Stromal cell of bone marrow (primary cell): ENCODE data around the gene ODF2.
"Not testable (repeated sequence)": the region's sequence is repeated elsewhere in the genome, so short reads cannot be mapped to it uniquely, and the experiment has no call there.

Source experiments
- DNase-seq: peaks from one replicate; pipeline ENCODE4 v3.0.0-alpha.2; 2012; ENCODE audit warnings: low read depth

ODF2 gene

DNA sequence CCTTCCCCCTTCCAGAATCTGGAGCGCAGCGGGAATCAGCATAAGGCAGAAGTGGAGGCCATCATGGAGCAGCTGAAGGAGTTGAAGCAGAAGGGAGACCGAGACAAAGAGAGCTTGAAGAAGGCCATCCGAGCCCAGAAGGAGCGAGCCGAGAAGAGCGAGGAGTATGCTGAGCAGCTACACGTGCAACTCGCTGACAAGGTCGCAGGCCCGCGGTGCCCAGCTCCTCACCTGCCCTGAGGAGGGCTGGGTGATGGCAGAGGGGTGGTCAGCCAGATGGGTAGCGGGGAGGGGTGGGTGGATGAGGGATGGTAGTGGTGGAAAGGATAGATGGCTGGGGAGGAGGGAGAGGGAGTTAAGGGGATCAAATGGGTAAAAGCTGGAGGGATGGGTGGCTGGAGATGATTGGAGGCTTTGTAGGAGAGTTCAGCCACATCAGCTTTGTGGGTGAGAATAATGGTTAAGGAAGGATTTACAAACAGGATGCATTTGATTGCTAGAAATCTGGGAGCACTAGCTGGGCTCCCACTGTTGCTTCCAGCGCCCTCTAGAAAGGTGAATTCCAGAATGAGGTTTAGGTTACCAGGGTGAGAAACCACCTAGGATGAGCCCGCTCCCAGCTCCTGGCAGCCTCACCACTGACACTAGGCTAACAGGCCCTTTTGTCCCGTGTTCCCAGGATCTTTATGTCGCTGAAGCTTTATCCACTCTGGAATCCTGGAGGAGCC lies 29.0 kb downstream of the ODF2 start:
- no peak for DNase-seq

DNA sequence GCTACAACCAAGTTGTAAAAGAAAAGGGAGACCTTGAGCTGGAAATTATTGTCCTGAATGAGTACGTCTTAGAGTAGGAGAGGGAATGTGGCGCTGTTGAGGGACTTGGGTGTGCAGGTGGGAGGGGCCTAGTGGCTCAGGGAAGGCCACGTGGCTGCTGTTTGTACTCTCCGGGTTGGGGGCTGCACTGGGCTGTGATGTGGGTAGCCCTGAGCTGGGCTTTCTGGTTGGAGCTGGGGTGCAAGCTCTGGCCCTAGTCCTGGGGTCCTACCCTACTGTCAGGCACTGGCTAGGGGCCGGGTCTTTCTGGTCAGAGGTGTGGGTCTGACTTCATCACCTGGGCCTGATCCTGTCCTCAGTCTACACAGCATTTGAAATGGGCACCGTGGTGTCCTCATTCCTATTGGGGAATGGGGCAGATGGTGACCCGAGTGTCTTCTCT lies 29.6 kb downstream of the ODF2 start:
- no peak for DNase-seq

DNA sequence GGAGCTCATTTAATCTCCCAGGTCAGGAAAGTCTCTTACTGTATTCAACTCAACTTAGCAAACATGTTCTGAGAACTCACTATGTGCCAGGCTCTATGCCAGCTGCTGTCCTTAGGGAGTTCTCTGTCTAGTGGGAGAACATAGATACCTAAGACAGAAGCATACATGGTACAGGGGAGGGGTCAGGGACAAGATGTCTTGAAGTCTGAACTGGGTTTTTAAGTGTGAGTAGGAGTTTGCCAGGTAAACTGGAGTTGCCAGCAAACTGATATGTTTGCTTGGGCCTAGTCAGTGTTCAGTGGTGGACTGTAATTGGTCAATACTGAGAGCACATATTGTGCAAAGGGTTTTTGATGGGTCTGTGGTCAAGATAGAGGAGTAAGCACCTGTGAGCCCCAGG lies 30.4 kb downstream of the ODF2 start:
- no peak for DNase-seq

DNA sequence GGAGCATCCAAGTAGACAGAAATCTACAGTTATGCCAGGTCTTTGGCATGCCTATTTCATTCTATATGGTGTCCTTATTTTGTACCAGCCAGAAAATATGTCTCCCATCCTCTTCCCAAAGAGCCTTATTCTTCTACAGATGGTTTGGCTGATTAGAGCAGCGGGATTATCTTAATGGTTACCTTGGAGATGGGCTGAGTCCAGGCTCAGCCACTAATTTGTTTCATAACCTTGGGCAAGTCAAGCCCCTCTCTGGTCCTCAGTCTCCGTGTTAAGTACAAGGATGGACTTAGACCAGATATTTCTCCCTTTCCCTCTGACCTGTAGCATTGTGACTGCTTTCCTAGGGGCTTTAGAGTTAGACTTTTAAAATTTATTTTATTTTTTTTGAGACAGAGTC lies 37.6 kb downstream of the ODF2 start:
- no peak for DNase-seq

DNA sequence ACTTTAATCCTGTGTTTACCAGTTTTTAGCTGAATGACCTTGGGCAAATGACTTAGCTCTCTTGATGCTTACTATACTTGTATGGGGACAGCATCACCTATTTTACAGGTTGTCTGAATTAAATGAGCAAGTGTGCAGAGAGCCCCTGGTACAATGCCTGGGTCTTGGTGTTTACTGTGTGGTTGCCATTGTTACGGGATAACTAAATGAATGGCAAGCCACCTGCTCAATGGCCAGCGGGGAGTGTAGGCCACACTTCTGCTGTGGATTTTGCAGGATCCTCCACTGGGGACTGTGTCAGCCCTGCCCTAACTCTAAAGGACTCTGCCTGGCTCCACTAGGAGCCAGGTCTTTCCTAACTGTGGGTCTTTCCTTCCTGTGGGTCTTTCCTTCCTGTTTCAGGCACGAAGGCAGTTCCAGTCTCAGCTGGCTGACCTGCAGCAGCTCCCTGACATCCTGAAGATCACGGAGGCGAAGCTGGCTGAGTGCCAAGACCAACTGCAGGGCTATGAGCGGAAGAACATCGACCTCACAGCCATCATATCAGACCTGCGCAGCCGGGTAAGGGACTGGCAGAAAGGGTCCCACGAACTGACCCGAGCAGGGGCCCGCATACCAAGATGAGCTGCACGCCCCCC lies 38.4 kb downstream of the ODF2 start:
- DNase-seq = no peak

DNA sequence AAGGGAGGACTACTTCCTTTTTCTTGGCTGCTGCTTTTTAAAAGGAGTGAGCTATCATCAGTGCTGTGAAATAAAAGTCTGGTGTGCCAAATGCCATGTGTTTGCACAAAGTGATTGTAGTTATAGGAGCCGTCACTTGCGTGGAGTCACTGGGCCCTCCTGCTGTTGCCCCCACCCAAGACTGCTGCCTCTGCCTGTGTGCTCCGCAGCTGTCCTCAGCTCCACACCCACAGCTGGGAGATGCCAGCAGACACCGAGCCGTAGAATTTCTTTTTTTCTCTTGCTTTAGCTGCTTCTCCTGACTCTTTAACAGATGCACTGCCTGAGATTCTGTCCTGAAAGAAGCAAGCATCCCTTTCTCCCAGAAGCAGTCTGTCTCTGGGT lies 38.9 kb downstream of the ODF2 start:
- DNase-seq = no peak

DNA sequence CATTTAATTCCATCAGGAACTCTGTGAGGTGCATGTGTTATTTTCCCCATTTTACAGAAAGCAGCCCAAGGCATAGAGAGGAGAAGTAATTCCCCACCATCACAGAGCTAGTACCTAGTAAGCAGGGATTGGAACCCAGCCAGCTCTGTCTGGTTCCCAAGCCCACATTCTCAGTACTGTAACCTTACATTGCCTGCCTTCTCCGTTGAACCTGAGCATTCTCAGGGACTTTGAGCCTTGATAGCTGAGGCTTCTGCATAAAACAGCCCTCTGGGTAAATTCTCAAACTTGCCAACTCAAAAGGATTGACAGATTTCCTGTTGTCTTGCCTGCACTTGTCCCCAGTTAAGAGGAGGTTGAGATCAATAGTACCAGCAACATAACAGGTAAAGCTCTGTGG lies 39.5 kb downstream of the ODF2 start:
- DNase-seq = no peak

DNA sequence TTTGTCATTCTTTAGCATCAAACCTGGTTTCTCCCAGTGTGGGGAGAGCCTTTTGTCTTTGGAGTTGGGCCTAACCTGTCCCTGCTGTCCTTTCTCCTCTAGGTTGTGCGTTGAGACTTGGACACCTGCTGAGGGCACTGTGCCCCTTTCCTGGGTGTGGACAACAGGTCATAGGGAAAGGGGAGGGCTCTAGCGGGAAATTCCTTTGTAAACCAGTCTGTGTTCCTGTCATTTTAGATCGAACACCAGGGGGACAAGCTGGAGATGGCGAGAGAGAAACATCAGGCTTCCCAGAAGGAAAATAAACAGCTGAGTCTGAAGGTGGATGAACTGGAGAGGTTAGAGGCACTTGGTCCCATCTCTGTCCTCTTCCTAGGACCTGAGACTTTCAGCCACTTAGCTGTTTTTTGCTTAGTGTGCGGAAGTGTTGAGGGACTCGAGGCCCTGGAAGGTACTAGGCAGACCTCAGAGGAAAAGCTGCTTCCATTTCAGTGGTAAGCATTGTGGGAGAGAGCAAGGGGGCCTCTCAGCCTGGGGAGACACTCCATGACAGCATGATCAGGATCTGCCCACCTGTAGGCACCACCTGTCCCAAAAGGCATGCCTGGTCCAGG lies 40.1 kb downstream of the ODF2 start:
- no peak for DNase-seq

DNA sequence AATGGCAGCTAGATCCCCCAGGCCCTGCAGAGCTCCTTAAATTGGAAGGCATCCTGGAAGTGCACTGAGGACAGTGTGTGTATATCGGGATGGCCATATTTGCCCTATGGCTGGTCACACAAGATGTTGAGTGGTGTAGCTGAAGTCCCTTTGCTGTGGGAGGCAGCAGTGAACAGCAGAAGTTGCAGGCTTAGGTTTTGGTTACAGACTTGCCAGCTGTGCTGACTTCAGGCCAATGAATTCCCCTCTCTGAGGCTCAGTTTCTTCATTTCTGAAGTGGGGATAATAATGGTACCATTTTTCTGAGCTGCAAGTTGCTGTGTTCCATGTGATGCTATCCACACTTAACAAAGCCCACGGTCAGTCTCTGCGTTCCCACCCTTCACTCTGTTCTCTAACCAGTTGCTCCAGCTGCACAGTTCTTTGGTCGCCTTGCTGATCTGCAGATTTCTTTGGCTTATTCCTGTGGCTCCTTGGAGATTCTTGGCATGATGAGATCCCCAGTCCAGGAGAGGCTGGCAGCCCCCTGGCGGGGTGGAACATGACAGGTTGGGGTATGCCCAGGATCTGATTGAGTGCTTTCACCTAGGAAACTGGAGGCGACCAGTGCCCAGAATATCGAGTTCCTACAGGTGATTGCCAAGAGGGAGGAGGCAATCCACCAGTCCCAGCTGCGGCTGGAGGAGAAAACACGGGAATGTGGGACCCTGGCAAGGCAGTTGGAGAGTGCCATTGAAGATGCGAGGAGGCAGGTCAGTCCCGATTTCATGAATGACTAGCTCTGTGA lies 42.2 kb downstream of the ODF2 start:
- DNase-seq = no peak

DNA sequence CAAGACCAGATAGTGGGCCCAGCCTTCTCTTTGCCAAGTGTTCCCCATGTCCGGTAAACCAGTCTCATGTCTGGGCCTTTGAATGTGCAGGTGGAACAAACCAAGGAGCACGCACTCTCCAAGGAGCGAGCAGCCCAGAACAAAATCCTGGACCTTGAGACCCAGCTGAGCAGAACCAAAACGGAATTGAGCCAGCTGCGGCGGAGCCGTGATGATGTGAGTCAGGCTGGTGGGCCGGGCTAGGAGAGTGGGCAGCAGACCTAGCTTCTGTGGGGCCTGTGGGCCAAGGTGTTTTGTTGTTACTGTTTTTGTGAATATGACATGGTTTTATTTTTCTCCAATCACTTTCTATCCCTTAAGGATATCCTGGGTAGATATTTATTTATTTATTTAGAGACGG lies 43.1 kb downstream of the ODF2 start:
- no peak for DNase-seq

DNA sequence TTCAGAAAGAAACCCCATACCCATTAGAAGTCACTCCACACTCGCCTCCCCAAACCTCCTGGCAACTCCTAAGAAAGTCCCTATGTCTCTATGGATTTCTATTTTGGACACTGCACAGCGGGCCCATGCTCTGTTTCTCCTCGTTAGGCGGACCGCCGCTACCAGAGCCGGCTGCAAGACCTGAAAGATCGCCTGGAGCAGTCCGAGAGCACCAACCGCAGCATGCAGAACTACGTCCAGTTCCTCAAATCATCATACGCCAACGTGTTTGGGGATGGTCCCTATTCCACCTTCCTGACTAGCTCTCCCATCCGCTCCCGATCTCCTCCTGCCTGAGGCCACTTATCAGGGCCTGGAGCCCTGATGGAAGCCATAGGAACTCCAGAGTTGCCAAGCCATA lies 44.1 kb downstream of the ODF2 start:
- DNase-seq = no peak

DNA sequence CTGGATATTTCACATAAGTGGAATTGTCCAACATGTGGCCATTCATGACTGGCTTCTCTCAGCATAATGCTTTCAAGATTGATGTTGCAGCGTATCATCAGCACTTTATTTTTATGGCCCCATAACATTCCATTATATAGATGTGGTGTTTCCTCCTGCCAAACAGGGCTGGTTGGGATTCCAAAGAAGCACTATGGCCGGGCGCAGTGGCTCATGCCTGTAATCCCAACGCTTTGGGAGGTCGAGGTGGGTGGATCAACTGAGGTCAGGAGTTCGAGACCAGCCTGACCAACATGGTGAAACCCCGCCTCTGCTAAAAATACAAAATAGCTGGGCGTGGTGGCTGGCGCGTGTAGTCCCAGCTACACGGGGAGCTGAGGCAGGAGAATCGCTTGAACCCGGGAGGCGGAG lies 47.6 kb downstream of the ODF2 start:
- DNase-seq = not testable (repeated sequence)

DNA sequence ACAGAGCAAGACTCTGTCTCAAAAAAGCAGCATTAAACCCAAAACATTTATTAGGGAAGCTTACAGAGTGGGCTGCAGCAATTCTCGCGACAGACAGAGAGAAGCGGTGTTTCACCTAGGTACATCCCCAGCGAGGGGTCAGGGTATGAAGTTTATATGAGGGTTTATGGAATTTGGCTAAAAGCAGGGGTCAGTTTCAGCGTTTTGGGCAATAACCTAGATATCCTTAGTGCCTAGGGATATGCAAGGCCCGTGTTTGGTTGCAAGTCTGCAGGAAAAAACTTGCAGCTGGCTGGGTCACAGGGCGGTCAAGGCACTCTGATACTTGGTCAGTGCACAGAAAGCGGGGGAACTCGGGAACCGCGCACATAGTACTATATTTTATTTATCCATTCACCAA lies 48.1 kb downstream of the ODF2 start:
- DNase-seq = no peak

DNA sequence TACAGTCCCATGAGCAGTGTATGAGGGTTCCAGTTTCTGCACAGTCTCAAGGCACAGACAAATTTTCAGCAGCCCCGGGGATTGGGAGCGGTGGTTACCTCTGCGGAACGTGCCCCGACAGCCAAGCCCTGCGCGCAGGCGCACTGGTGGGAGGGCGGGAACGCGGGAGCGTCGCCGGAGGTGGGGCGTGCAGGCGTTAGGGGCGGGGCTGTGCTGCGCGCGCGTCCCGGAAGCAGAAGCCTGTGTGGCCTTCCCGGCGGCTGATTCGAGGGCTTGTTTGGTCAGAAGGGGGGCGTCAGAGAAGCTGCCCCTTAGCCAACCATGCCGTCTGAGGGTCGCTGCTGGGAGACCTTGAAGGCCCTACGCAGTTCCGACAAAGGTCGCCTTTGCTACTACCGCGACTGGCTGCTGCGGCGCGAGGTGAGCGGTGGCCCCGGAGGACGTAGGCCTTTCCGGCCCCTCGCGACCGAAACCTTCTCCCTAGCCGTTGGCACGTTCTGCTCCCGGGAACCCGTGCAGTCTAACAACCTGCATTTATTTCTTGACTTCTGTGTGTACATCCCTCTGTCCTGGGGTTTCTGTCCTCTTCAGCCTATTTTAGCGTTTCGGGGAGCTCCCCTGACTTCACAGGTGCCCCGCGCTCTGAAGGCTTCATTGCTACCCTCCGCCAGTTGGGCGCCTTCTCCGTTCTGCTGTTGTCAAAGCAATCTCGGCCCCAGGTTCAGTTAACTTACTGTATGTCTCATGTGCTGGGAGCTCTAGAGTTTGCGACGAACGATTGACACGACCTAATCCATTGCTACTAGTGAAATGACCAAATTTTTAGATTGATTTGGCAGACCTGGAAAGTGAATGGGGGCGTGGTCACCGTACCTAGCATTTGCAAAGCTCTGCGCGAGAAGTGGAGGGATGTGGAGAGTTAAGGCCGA lies 48.9 kb downstream of the ODF2 start, which contains the start of gene GLE1:
GLE1 (plus strand) TSS at position 235 of the 929 bp plus-strand sequence; CDS start at position 322, 87 bp downstream.
- peak; percentile 76 for DNase-seq

DNA sequence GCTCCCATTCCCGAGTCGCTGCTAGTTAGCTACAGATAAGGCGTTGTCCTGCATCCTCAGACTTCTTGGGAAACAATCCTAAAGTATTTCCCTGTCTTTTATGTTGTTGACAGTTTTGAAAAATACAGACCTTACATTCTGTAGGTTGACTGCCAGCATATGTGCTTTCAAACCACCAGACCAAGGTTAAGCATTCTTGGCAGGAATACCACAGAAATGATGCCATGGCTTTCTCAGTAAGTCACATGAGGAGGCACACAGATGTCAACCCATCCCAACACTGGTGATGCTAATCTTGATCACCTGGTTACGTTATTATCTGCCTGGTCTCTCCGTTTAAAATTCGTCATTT lies 49.6 kb downstream of the ODF2 start:
- no peak for DNase-seq

DNA sequence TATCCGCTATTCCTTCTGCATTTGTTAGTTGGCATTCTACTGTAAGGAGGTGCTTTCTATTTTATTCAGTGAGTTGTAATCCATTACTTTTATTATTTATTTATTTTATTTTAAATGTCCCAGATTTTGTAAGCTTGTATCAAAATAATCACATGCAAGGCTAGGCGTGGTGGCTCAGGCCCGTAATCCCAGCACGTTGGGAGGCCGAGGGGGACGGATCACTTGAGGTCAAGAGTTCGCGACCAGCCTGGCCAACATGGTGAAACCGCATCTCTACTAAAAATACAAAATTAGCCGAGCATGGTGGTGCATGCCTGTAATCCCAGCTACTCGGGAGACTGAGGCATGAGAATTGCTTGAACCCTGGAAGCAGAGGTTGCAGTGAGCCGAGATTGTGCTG lies 50.1 kb downstream of the ODF2 start:
- not testable (repeated sequence) for DNase-seq

DNA sequence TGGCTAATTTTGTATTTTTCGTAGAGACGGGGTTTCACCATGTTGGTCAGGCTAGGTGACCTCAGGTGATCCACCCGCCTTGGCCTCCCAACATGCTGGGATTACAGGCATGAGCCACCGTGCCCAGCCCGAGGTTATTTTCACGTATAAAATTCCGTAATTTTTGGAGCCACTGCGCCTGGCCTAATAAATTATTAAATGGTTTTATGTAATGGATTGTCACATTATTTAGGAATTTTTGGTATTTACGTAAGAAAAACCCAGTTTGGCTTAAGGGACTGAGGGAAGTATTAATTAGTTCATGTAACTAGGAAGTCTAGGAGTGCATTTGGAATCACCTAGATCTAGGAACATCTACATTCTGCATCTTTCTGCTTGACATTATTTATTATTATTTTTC lies 57.0 kb downstream of the ODF2 start:
- DNase-seq = no peak

DNA sequence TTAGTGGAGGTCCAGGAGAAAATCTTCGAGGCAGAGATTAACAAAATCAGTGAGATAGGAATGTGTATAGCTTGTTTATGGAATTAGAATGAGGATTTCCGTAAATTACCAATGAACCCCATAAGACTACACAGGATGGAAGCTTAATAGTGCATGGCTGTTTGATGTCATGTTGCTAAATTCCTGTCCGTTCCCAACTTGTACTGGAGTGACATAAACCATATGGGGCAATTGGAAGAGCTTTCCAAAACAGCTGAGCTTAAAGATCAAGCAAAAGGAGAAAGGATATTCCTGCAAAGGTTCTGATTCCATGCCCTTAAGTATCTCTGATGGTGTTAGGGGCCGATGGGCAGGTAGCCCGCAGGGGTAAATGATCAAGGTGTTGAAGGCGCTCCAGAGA lies 66.2 kb downstream of the ODF2 start:
- DNase-seq = no peak

DNA sequence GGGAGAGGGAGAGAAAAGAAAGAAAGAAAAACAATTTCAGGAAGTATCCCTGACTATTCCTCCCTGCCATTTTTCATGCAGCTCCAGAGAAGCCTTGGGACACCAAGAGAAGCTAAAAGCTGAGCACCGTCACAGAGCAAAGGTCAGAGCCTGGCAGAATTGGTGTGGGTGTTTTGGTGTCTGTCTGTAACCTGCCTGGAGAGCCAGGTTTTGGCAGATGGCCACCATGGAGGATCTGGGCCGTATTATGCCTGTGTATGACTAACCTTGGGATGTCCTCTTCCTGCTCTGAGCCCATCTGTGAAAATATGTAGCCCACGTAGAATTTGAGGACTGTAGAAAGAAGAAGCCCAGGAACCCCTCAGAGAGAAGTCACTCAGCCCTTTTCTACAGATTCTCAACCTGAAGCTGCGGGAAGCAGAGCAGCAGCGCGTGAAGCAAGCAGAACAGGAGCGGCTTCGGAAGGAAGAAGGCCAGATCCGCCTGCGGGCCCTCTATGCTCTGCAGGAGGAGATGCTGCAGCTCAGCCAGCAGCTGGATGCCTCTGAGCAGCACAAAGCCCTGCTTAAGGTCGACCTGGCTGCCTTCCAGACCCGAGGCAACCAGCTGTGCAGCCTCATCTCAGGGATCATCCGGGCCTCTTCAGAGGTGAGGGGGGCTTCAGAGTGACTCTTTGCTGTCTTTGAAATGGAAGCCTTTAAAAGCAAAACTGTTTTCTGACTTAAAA lies 67.6 kb downstream of the ODF2 start:
- no peak for DNase-seq

DNA sequence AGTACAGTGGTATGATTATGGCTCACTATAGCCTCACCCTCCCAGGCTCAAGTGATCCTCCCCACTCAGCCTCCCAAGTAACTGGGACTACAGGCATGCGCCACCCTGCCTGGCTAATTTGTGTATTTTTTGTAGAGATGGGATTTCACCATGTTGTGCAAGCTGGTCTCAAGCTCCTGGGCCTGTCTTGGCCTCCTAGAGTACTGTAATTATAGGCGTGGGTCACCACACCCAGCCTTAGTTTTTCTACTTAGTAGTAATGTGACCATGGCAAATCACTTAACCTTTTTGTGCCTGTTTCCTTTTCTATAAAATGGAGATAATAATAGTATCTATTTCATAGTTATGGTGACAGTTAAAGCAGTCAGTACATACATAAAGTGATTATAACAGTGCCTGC lies 70.9 kb downstream of the ODF2 start:
- DNase-seq = no peak
